HG03460 (cell line): Measurements from ENCODE around the gene POP4.
"Not testable (repeated sequence)": the region's sequence is repeated elsewhere in the genome, so short reads cannot be mapped to it uniquely, and the experiment has no call there.

Experiments
- ATAC-seq: cut with Tn5 transposase; IDR thresholded peaks from one replicate; pipeline ENCODE4 v1.9.1; 2021; ENCODE audit not compliant: unreplicated experiment

The POP4 gene

GRCh38 chr19:29605653-29606419 is at the start of gene POP4:
POP4 (plus strand) TSS chr19:29606283; CDS start chr19:29606319, 36 bp downstream.
- peak; percentile 77 for ATAC-seq

- ATAC-seq: not testable (repeated sequence)
Observed at GRCh38 chr19:29559110-29559509, 47.0 kb upstream of the POP4 start.

GRCh38 chr19:29559743-29560142 is 46.3 kb upstream of the POP4 start:
- ATAC-seq: no peak

- ATAC-seq: no peak
Observed at GRCh38 chr19:29560313-29561075, 45.6 kb upstream of the POP4 start.

- ATAC-seq: no peak
Observed at GRCh38 chr19:29561601-29562000, 44.5 kb upstream of the POP4 start.

GRCh38 chr19:29562299-29563297 is 43.5 kb upstream of the POP4 start:
- ATAC-seq: no peak

DNA sequence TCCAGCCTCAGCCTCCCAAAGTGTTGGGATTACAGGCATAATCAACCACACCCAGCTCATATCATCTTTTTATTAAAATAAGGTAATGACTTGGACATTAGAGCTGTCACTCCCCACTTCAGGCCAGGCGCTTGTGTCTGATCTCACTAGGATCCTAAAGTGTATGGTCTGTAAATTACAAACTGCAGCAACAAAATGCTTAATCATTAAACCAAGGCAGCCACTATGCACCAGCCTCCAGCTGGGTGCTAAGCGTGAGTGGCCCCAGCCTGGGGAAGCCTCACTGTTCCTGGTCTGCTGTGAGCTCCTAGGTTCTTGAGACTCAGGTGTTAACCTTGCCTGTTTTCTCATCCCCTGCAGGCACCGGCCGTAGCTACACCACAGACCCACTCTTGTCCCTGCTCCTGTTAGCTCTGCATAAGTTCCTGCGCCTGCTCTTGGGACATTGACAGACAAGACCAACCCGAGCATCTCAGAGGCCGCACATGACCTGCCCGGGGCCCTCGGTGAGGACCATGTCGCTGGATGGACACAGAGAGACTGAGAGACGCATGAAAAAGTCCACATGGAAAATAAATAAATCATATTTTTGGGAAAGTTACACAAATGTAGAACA is 42.5 kb upstream of the POP4 start:
- no peak for ATAC-seq

DNA sequence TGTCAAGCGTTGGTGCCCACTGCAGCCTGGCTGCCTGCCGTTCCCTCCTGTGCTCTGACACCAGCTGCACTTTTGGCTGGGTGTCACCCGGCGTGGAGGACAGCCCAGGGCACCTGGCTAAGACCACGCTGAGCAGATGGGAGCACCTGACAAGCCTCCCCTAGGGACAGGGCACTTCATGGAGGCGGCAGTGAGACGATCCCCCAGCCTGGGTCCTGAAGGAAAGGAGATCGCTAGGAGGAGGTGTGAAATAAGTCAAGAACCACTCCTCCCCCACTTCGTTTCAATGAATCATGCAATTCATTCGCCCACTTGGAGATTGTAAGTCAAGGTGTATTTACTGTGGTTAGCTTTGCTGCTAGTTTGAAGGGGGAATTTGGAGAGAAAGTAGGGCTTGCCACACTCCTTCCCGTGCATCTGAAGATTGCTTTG is 41.5 kb upstream of the POP4 start:
- ATAC-seq: no peak

GRCh38 chr19:29565171-29565570 is 40.9 kb upstream of the POP4 start:
- ATAC-seq: no peak

GRCh38 chr19:29566496-29567054 is 39.5 kb upstream of the POP4 start:
- no peak for ATAC-seq

- ATAC-seq: no peak
Observed at GRCh38 chr19:29567366-29567915, 38.6 kb upstream of the POP4 start.

GRCh38 chr19:29568036-29569025 is 37.8 kb upstream of the POP4 start:
- ATAC-seq: no peak

- no peak for ATAC-seq
Observed at GRCh38 chr19:29569038-29569911, 36.8 kb upstream of the POP4 start.

- no peak for ATAC-seq
Observed at GRCh38 chr19:29571181-29571580, 34.9 kb upstream of the POP4 start.

- no peak for ATAC-seq
Observed at GRCh38 chr19:29573486-29573885, 32.6 kb upstream of the POP4 start.

DNA sequence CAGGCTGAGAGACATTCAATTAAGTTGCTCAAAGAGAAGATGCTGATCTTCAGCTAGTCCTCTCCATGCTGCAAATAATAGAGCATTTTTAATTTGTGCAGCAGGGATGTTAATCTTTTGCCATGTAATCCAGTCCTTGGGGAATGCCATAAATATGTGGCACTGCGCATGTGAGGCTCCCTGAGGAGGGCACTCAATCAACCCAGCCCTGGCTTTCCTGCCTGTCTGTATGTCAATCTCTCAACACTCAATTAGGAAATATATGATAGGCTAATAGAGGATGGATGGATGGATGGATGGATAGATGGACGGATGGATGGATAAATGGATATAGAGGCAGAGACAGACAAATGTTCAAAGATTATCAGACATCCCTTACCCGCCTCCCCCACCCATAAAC is 31.6 kb upstream of the POP4 start:
- ATAC-seq: no peak

DNA sequence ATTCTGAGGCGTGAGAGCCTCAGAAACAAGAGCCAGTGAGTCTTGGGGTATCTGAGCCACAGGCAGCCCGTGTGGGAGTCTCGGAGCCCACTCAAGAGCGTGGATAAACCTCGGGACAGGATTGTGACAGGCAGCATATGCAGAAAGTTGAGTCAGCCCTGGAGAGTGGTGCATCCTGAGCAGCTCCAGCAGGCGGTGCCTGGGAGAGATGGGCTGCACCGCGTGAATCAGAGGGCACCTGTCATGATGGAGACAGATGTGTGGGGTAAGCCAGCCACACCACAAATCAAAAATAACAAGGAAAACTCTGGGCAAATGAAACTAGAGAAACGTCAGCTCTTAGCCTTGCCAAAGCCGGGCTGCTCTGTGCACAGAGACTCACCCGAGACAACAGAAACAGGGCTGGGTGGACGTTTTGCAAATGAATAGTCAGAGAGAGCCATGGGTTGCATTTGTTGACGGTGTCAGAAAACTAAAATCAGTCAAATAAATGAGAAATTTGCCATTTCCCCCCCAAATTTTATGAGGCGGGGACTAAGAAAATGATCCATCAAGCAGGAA is 30.0 kb upstream of the POP4 start:
- ATAC-seq: no peak
